Aorta (tissue), 5 donors: ENCODE data around the gene POGK. TPM values are rescaled to one million over a fixed set of nuclear protein-coding genes. Genes with fewer than 3 reads are reported as not detected.

Experiments used
- ATAC-seq: fragments of 200-7000 bp; cut with Tn5 transposase; one replicate; pipeline ENCODE4 v1.9.1; 2022; ENCODE audit warnings: moderate library complexity; ENCODE audit not compliant: low FRiP score
- DNase-seq, 2 donors: peaks; one replicate each; pipeline ENCODE4 v3.0.0-alpha.2; 2020
- H3K27ac ChIP-seq, 2 donors: one replicate each; pipeline ENCODE4 v1.5.1; 2013; ENCODE audit warnings: low read length in 2 of 2, mild to moderate bottlenecking in 2 of 2, moderate library complexity in 2 of 2, control low read depth in 1 of 2, inconsistent platforms in 1 of 2, low read depth in 1 of 2
- H3K27me3 ChIP-seq, 2 donors: one replicate each; pipeline ENCODE4 v1.6.1; 2013; ENCODE audit warnings: control low read depth in 1 of 2, low read length in 1 of 2, mild to moderate bottlenecking in 1 of 2, moderate library complexity in 1 of 2; ENCODE audit not compliant: insufficient read depth in 2 of 2, control insufficient read depth in 1 of 2
- H3K36me3 ChIP-seq, 2 donors: one replicate each; pipeline ENCODE4 v1.6.1; 2013; ENCODE audit warnings: control low read depth in 1 of 2, low read length in 1 of 2, mild to moderate bottlenecking in 1 of 2; ENCODE audit not compliant: insufficient read depth in 2 of 2, control insufficient read depth in 1 of 2
- H3K4me1 ChIP-seq, 2 donors: one replicate each; pipeline ENCODE4 v1.6.1; 2013; ENCODE audit warnings: low read length in 2 of 2, control low read depth in 1 of 2, mild to moderate bottlenecking in 1 of 2, moderate library complexity in 1 of 2; ENCODE audit not compliant: insufficient read depth in 2 of 2, control insufficient read depth in 1 of 2
- H3K4me3 ChIP-seq, 2 donors: one replicate each; pipeline ENCODE4 v1.5.1; 2013; ENCODE audit warnings: low read length in 2 of 2, control low read depth in 1 of 2, mild to moderate bottlenecking in 1 of 2
- H3K9me3 ChIP-seq: one replicate; pipeline ENCODE4 v1.6.1; 2013; ENCODE audit warnings: mild to moderate bottlenecking, low read length; ENCODE audit not compliant: control insufficient read depth
- WGBS, 2 donors: extraction: QIAGEN DNeasy Blood & Tissue Kit; methylation state at CpG; one replicate each; pipeline ENCODE4 v1.1.7; 2013; 5-methylcytosine and 5-hydroxymethylcytosine counted together
- intact Hi-C, 2 donors: fragments of 100-400 bp; cut with DNase I; formaldehyde crosslinking; loops; one replicate each; pipeline versions ENCODE4 v1.14.2 to v1.15.0; 2022
- polyA plus RNA-seq, 2 donors: library from polyadenylated mRNA; stranded (reverse); fragments of 200-250 nt; gene quantifications; one replicate each; pipeline ENCODE4 v1.2.3, GENCODE V29; 2013
- total RNA-seq, 2 donors: library from RNA; stranded (reverse); fragmentation: NEBNext Ultra II Directional; extraction: Animal tissue kit (Norgen Biotek cat#: 25700); gene quantifications; one replicate each; pipeline ENCODE4 v1.2.1, GENCODE V29; 2021
- donor health status: healthy with polysubstance abuse.
- donor health status: Bipolar disorder and iron deficiency.
- donor health status: DM: no; HTN: no; CAD: no.
- donor health status: DM: no; HTN: no; CAD: no.
- donor health status: DM: yes; HTN: yes; CAD: no.

POGK gene
- total and polyA plus RNA-seq, 4 donors = 11.5 to 40.4 (median 25.9) TPM

- Histone ChIP-seq H3K36me3 (no peaks in the 10 kb centered on the region), H3K4me3 (no peak overlapping the region), H3K9me3 (no peaks in the 10 kb centered on the region), H3K27ac (no peak overlapping the region), H3K27me3 (no peaks in the 10 kb centered on the region), H3K4me1 (no peaks in the 10 kb centered on the region)
- DNase-seq = peak; percentile 61 to 83
- 6 to 10% methylated on average over 44 of the region's 44 CpGs for WGBS, 2 donors
- intact Hi-C loops = loop anchor here in 1 of 2 donors (1.0 kb wide), 1 partner anchor 175 kb away; no protein-coding TSS in a partner anchor
- peak; percentile 75 for ATAC-seq
Measured at GRCh38 chr1:166884040-166884642, 44.9 kb downstream of the POGK start.

GRCh38 chr1:166884971-166885370 lies 45.7 kb downstream of the POGK start:
- Histone ChIP-seq H3K4me3 (no peak overlapping the region), H3K27me3 (no peaks in the 10 kb centered on the region), H3K27ac (no peak overlapping the region), H3K4me1 (no peaks in the 10 kb centered on the region), H3K36me3 (no peaks in the 10 kb centered on the region), H3K9me3 (no peaks in the 10 kb centered on the region)
- ATAC-seq = no peak
- intact Hi-C loops = loop anchor here (1.0 to 5.0 kb wide), 2 partner anchors 172 to 174 kb away; no protein-coding TSS in a partner anchor
- no peak for DNase-seq
- WGBS, 2 donors = 95 to 96% methylated on average over 3 of the region's 3 CpGs

DNA sequence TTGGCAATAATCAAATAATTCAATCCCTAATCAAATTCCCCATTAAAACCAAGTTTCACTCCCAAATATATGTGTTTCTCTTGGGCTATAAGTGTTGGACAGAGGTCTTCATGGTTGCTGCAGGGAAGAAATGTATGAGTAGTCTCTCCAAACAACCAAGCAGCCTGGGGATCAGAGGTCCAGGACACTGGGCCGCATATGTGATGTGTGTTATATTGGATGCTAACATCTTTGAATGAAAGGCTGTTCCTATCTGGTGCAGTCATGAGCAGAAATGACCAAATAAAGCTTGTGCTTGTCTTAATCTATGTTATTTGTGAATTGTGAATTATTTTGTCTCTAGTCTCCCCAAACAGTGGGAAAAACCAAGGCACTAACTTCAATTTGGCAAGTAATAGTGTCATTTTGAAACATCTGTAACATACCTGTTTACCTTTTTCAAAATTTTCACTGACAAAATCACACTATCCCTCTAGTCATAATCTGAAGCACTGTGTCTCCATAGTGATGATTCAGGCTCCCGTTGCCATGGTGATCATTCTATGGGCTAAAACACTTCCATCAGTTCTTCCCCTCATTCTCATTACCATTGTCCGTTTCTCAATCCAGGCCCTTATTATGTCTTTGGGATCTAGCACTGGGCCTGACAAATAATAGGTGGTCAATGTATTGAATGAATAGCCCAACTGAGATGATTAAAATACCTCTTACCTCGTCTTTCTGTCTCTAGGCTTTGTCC lies 49.3 kb downstream of the POGK start:
- no peak for DNase-seq

GRCh38 chr1:166889776-166890175 lies 50.5 kb downstream of the POGK start:
- no peaks in the 10 kb centered on the region for H3K36me3 ChIP-seq
- H3K4me3 ChIP-seq = no peak overlapping the region
- H3K27ac ChIP-seq = no peak overlapping the region
- peaks cover 0 to 3% of the 10 kb centered on the region in 2 donors for H3K27me3 ChIP-seq
- intact Hi-C loops = loop anchor here in 1 of 2 donors (5.0 kb wide), 1 partner anchor 168 kb away; no protein-coding TSS in a partner anchor
- DNase-seq (no peak), ATAC-seq (no peak)
- H3K4me1 ChIP-seq = no peaks in the 10 kb centered on the region
- H3K9me3 ChIP-seq = no peaks in the 10 kb centered on the region

More for the DNA sequence above, 49.3 kb downstream of the POGK start:
- H3K4me1 ChIP-seq = no peaks in the 10 kb centered on the region
- H3K4me3 ChIP-seq = no peak overlapping the region
- no peak for ATAC-seq
- intact Hi-C loops = loop anchor here in 1 of 2 donors (5.0 kb wide), 1 partner anchor 169 kb away; no protein-coding TSS in a partner anchor
- no peak overlapping the region for H3K27ac ChIP-seq
- 86 to 91% methylated on average over 4 of the region's 4 CpGs for WGBS, 2 donors
- H3K27me3 ChIP-seq = peaks cover 0 to 3% of the 10 kb centered on the region in 2 donors
- no peaks in the 10 kb centered on the region for H3K9me3 ChIP-seq
- H3K36me3 ChIP-seq = no peaks in the 10 kb centered on the region

GRCh38 chr1:166895766-166896165 lies 56.5 kb downstream of the POGK start:
- DNase-seq (no peak), ATAC-seq (no peak)
- WGBS, 2 donors = 79 to 81% methylated on average over 4 of the region's 4 CpGs
- Histone ChIP-seq H3K36me3 (no peaks in the 10 kb centered on the region), H3K4me1 (no peaks in the 10 kb centered on the region), H3K27me3 (peaks cover 0 to 3% of the 10 kb centered on the region in 2 donors), H3K4me3 (no peak overlapping the region), H3K9me3 (no peaks in the 10 kb centered on the region), H3K27ac (no peak overlapping the region)
- intact Hi-C loops = no loop called here

DNA sequence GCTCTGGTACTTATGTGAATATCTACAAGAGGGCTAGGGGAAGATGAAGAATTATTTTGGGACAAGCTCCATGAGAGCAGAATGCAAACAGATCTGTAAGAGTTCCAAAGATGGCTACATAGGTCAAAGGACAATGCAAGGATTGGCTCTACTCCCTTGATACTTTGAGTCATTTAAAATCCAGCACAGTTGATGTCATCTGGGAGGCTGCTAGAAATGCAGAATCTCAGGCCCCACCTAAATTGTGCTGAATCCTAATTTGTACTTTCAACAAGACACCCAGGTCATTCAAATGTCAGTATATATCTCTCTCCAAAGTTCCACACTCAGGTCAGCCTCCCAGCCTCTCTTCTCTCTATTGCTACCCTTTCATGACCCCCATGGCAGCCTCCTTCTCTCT lies 60.5 kb downstream of the POGK start:
- DNase-seq (no peak), ATAC-seq (no peak)
- Histone ChIP-seq H3K27ac (no peak overlapping the region), H3K4me1 (no peaks in the 10 kb centered on the region), H3K27me3 (no peaks in the 10 kb centered on the region), H3K36me3 (no peaks in the 10 kb centered on the region), H3K9me3 (no peaks in the 10 kb centered on the region), H3K4me3 (no peak overlapping the region)
- intact Hi-C loops = no loop called here

DNA sequence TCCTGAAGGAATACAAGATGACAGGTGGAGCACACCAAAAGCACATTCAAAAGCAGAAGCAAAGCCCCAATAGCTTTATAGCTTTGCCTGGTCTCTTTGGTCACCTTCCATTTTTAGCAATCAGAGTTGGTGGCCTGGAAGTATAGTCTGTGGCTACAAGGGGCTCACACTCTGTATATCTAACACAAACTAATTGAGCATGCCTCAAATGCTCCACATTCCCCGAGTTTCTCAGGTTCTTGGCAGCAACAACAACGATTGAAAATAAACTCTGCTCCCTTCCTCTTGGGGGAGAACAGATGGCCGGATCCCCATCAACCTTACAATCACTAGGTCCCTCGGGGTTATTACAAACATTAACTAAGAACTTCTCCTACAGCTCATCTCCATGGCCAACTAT lies 61.7 kb downstream of the POGK start:
- 13 to 14% methylated on average over 4 of the region's 4 CpGs for WGBS, 2 donors
- H3K9me3 ChIP-seq = no peaks in the 10 kb centered on the region
- H3K4me3 ChIP-seq = no peak overlapping the region
- H3K27me3 ChIP-seq = no peaks in the 10 kb centered on the region
- no peak for DNase-seq
- intact Hi-C loops = no loop called here
- no peak for ATAC-seq
- H3K36me3 ChIP-seq = no peaks in the 10 kb centered on the region
- H3K27ac ChIP-seq = no peak overlapping the region
- no peaks in the 10 kb centered on the region for H3K4me1 ChIP-seq

GRCh38 chr1:166902279-166902678 lies 63.0 kb downstream of the POGK start:
- Histone ChIP-seq H3K27ac (no peak overlapping the region), H3K36me3 (no peaks in the 10 kb centered on the region), H3K4me3 (no peak overlapping the region), H3K27me3 (no peaks in the 10 kb centered on the region), H3K9me3 (no peaks in the 10 kb centered on the region), H3K4me1 (no peaks in the 10 kb centered on the region)
- intact Hi-C loops = no loop called here
- ATAC-seq = no peak
- no peak for DNase-seq
- 97 to 100% methylated on average over 1 of the region's 1 CpG for WGBS, 2 donors

DNA sequence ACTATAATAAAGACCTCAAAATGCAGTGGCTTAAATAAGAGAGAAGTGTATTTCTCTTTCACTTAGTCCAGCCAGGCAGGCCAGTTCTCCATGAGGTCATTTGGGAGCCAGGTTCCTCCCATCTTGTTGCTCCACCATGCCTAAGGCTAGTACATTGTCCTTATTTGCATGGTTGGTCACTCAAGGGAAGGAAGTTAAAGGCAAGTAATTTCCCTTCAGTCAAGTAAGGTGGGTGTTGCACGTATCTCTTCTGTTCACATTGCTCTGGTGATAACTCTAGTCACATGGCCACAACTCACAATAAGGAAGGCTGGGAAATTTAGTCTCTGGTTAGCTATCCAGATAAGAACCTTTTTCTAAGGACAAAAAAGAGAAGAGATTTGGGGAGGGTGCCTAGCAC lies 64.0 kb downstream of the POGK start:
- WGBS, 2 donors = 84 to 90% methylated on average over 1 of the region's 1 CpG
- no peak overlapping the region for H3K27ac ChIP-seq
- no peaks in the 10 kb centered on the region for H3K4me1 ChIP-seq
- no peaks in the 10 kb centered on the region for H3K36me3 ChIP-seq
- intact Hi-C loops = no loop called here
- DNase-seq (no peak), ATAC-seq (no peak)
- no peak overlapping the region for H3K4me3 ChIP-seq
- H3K9me3 ChIP-seq = no peaks in the 10 kb centered on the region
- no peaks in the 10 kb centered on the region for H3K27me3 ChIP-seq
